Adrenal gland (tissue), 12 donors: ENCODE measurements around the gene HMGCLL1. TPM values are rescaled to one million over a fixed set of nuclear protein-coding genes. Genes with fewer than 3 reads are reported as not detected.

Experiments used
- DNase-seq, 7 donors: peaks; one replicate each; pipeline ENCODE4 v3.0.0-alpha.2; 2019 to 2020
- H3K27ac ChIP-seq, 5 donors: fragments of 200-600 bp; sonication (generic) in 4 of 5; 1 replicate in 3 of 5; 2 replicates in 2 of 5; pipeline versions ENCODE4 v1.5.1 to v1.8.0; 2016 to 2020; ENCODE audit warnings: mild to moderate bottlenecking in 1 of 5
- H3K27me3 ChIP-seq: fragments of 200-600 bp; 2 replicates; pipeline ENCODE4 v1.8.0; 2021
- H3K36me3 ChIP-seq, 2 donors: fragments of 200-600 bp; replicated peaks in 1 of 2; 1 replicate in 1 of 2; 2 replicates in 1 of 2; pipeline versions ENCODE4 v1.5.1 to v1.8.0; 2018 to 2022
- H3K4me1 ChIP-seq, 2 donors: fragments of 200-600 bp; replicated peaks in 1 of 2; 1 replicate in 1 of 2; 2 replicates in 1 of 2; pipeline versions ENCODE4 v1.5.1 to v1.8.0; 2018 to 2021
- H3K4me3 ChIP-seq, 4 donors: fragments of 200-600 bp; sonication (generic) in 3 of 4; one replicate each; pipeline ENCODE4 v1.5.1; 2016 to 2018
- H3K9me3 ChIP-seq, 3 donors: fragments of 200-600 bp; sonication (generic) in 1 of 3; replicated peaks in 1 of 3; 1 replicate in 2 of 3; 2 replicates in 1 of 3; pipeline versions ENCODE4 v1.5.1 to v1.8.0; 2016 to 2021
- CTCF ChIP-seq, 6 experiments: fragments of 450-650 bp in 4 of 6; fragments of 200-600 bp in 2 of 6; sonication (generic) in 1 of 6; IDR thresholded peaks; 1 replicate in 5 of 6; 2 replicates in 1 of 6; pipeline versions ENCODE4 v1.5.1 to v1.8.0; 2016 to 2021; ENCODE audit warnings: antibody characterized with exemption in 6 of 6, mild to moderate bottlenecking in 2 of 6, moderate library complexity in 1 of 6
- POLR2A ChIP-seq, 2 donors: fragments of 450-650 bp; IDR thresholded peaks; one replicate each; pipeline ENCODE4 v1.6.1; 2017; ENCODE audit warnings: antibody characterized with exemption in 2 of 2, mild to moderate bottlenecking in 2 of 2, moderate library complexity in 1 of 2
- WGBS, 4 donors: extraction: QIAGEN DNeasy Blood & Tissue Kit in 2 of 4; methylation state at CpG; one replicate each; pipeline versions ENCODE4 v1.1.5 to v1.1.7; 2013 to 2017; 5-methylcytosine and 5-hydroxymethylcytosine counted together
- intact Hi-C, 2 donors: fragments of 100-400 bp; cut with DNase I; formaldehyde crosslinking; loops; one replicate each; pipeline versions ENCODE4 v1.14.1 to v1.15.0; 2022 to 2023
- polyA plus RNA-seq, 3 donors: library from polyadenylated mRNA; stranded (reverse); fragments of 200-250 nt in 2 of 3; fragments of 350-450 nt in 1 of 3; fragmentation: Illumina TruSeq in 1 of 3; extraction: RNeasy Lipid Tissue Mini Kit (QIAGEN cat#74804) in 1 of 3; gene quantifications; one replicate each; pipeline ENCODE4 v1.2.3, GENCODE V29; 2013 to 2014
- total RNA-seq, 9 donors: library from RNA; depleted of rRNA in 4 of 9; stranded (reverse); fragments of >200 nt in 4 of 9; fragments of 120-200 nt in 1 of 9; fragmentation: NEBNext Ultra II Directional in 1 of 9; extraction: Animal tissue kit (Norgen Biotek cat#: 25700) in 1 of 9; gene quantifications; one replicate each; pipeline versions ENCODE4 v1.1.0 to v1.2.4, GENCODE V29; 2013 to 2023
- donor health status: healthy with polysubstance abuse.
- donor health status: Bipolar disorder and iron deficiency.
- donor health status: DM: yes; HTN: yes; CAD: no.
- donor health status: DM: no; HTN: no; CAD: no.
- donor health status: DM: no; HTN: no; CAD: no.
- donor health status: DM: yes; HTN: yes; CAD: no.

HMGCLL1 gene
- total and polyA plus RNA-seq, 12 donors, result 0.26 to 5.2 (median 1.7) TPM; not detected in 1

- no peaks in the 10 kb centered on the region for H3K4me1 ChIP-seq
- DNase-seq, result no peak
- H3K36me3 ChIP-seq, result no peaks in the 10 kb centered on the region
- TF ChIP-seq POLR2A (IDR thresholded peaks at IDR 0.05) (no peak), CTCF (IDR thresholded peaks at IDR 0.05) (no peak)
- H3K27me3 ChIP-seq, result no peaks in the 10 kb centered on the region
- H3K9me3 ChIP-seq, result no peaks in the 10 kb centered on the region
- no peak overlapping the region for H3K27ac ChIP-seq
- intact Hi-C loops, result no loop called here
- H3K4me3 ChIP-seq, result no peak overlapping the region
These were observed 25.0 kb upstream of the HMGCLL1 start for GRCh38 chr6:55604021-55604420.

- Histone ChIP-seq H3K27me3 (no peaks in the 10 kb centered on the region), H3K9me3 (no peaks in the 10 kb centered on the region), H3K4me3 (no peak overlapping the region), H3K4me1 (no peaks in the 10 kb centered on the region), H3K27ac (no peak overlapping the region), H3K36me3 (no peaks in the 10 kb centered on the region)
- intact Hi-C loops, result no loop called here
- TF ChIP-seq POLR2A (IDR thresholded peaks at IDR 0.05), result no peak
- no peak for TF ChIP-seq CTCF (IDR thresholded peaks at IDR 0.05)
- WGBS, 4 donors, result 87 to 96% (median 91%) methylated on average over 2 of the region's 2 CpGs
- no peak for DNase-seq
These were observed 22.1 kb upstream of the HMGCLL1 start for GRCh38 chr6:55601120-55601519.

GRCh38 chr6:55594442-55594841, 15.4 kb upstream of the HMGCLL1 start:
- 32 to 48% (median 39%) methylated on average over 2 of the region's 2 CpGs for WGBS, 4 donors

GRCh38 chr6:55584654-55585354, 5.8 kb upstream of the HMGCLL1 start:
- Histone ChIP-seq H3K36me3 (no peaks in the 10 kb centered on the region), H3K27ac (no peak overlapping the region), H3K9me3 (no peaks in the 10 kb centered on the region), H3K27me3 (no peaks in the 10 kb centered on the region), H3K4me3 (no peak overlapping the region), H3K4me1 (no peaks in the 10 kb centered on the region)
- intact Hi-C loops, result no loop called here
- DNase-seq, result no peak
- TF ChIP-seq CTCF (IDR thresholded peaks at IDR 0.05) (no peak), POLR2A (IDR thresholded peaks at IDR 0.05) (no peak)

More at GRCh38 chr6:55594442-55594841, 15.4 kb upstream of the HMGCLL1 start:
- no peak for DNase-seq
- TF ChIP-seq CTCF (IDR thresholded peaks at IDR 0.05) (no peak), POLR2A (IDR thresholded peaks at IDR 0.05) (no peak)
- Histone ChIP-seq H3K27ac (no peak overlapping the region), H3K4me1 (no peaks in the 10 kb centered on the region), H3K4me3 (no peak overlapping the region), H3K9me3 (no peaks in the 10 kb centered on the region), H3K27me3 (no peaks in the 10 kb centered on the region), H3K36me3 (no peaks in the 10 kb centered on the region)
- intact Hi-C loops, result no loop called here
